Activated CD4-positive, alpha-beta T cell treated with anti-CD3 and anti-CD28 coated beads for 4 hours (primary cell): ENCODE data around the gene BAX.

ENCODE experiments used
- DNase-seq, 2 donors: peaks; one replicate each; pipeline ENCODE4 v3.0.0-alpha.2; 2020

The BAX gene

GRCh38 chr19:48988860-48989259, 34.2 kb downstream of the BAX start:
- DNase-seq: no peak

GRCh38 chr19:48989701-48990291, 35.1 kb downstream of the BAX start:
- no peak for DNase-seq

- no peak for DNase-seq
These were observed 35.7 kb downstream of the BAX start for GRCh38 chr19:48990400-48990799.

DNA sequence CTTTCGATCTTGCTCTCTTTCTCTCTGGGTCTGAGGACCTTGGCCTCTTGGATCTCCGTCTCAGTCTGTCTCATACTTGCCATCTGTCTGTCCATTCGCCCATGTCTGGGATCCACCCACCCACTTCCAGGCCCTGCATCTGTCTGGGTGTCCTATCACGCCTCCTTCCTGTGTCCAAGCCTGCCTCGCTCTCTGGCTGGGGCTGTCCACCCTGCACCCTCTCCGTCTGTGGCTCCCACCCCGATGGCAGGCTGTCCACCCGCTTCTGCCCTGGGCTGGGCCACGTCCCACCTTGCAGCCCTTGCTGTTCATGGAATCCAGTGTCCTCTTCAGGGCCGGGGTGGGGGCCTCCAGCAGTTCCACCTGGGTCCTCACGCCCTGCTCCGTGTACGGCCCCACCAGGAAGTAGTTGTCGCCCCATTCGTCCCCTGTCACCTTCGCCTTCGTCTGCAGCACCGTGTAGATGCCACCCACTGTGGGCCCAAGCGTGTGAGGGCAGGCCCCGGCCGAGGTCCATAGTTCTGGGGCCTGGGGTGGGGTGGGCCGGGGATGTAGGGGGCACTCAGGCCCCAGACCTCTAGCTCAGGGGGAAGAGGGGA, 36.4 kb downstream of the BAX start:
- DNase-seq: no peak

DNA sequence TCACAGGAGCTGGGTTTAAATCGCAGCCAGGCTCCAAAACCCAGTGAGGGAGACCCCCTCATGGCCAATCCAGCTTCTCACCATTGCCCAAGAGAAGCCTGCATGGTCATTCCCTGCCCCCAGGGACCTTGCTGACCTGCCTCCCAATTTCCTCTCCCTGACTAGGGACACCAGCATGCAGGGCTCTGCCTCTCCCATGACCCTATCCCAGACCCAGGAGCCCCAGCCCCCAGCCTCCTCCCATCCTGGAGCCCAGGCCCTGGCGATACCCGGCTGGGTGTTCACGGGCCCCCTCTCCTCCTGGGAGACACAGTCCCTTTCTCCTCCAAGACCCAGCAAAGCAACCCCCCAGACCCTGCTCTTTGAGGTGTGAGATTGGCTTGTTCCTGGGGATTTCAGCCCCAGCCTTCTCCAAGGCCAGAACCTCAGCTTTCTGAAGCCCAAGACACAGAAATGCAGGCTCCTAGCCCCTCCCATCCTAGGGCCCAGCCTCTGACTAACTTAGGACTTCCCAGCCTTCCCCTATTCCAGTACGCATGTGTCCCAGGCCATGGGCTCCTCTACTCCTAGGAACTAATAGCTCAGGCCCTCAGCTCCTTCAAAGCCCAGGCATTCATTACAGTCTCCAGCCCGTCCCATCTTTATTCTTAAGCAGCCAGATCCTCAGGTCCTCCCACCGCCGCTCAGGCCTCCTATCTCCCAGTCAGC, 37.4 kb downstream of the BAX start:
- DNase-seq: no peak

GRCh38 chr19:48992581-48993174, 38.0 kb downstream of the BAX start:
- DNase-seq: no peak

DNA sequence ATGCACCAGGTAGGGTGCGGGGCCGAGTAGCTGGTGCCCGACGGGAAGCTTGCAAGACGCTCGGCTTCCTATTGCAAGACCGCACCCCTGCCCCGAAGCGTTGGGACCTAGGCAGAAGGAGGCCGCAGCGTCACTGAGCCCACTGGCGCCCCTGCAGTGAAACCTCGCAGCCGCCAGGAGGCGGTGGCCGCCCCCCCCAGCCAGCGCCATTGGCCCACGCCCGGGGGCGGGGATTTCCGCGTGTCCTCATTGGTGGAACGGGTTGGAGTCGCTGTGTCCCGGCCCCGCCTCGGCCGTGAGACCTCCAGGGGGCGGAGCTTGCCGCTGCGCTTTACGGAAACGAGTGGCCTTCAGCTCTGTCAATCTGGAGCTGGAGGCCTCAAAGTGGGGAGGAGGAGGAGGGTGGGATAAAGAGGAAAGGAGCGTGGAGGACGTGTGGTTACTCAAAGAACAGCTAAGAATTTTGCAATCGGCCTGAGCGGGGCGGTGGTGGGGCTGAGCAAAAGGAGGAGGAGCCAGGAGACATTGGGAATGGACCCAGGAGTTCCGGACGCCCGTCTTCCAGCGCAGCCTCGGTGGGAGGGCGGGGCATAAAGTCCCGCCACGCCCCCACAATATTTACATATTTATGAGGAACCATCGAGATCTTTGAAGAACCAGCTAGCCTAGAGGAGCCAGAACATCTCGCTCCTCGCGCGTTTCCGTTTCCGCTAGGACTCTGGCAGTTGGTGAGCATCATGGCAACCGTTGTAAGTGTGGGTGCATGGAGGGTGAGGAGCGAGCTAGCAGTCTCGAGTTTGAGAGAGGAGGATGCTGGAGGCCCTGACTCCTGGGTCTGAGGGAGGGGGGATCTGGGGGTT, 38.7 kb downstream of the BAX start, which contains the start of the genes GYS1 and RUVBL2:
Gene GYS1 (minus strand): TSS at position 135 of the 860 bp plus-strand sequence. CDS start 197 bp downstream, outside the sequence.
Gene RUVBL2 (plus strand): TSS at position 713 of the 860 bp plus-strand sequence. CDS start 25 bp downstream, at position 738.
- DNase-seq: peak; percentile 99 to 100

DNA sequence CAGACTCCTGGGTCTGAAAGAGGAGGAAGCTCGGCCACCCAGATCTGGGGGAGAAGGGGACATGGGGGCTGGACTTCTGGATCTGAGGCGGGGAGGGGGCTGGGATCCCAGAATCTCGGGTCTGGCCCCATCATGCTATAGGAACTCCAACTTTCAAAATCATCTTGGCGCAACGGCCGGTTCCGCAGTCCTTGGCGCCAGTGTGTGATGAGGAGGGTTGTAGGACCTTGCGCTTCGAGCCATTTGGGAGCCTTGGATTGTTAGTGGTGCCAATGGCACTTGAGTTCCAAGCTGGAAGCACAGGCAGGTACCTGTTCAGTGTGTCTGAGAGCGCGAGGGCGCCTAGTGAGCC, 39.3 kb downstream of the BAX start:
- no peak for DNase-seq

DNA sequence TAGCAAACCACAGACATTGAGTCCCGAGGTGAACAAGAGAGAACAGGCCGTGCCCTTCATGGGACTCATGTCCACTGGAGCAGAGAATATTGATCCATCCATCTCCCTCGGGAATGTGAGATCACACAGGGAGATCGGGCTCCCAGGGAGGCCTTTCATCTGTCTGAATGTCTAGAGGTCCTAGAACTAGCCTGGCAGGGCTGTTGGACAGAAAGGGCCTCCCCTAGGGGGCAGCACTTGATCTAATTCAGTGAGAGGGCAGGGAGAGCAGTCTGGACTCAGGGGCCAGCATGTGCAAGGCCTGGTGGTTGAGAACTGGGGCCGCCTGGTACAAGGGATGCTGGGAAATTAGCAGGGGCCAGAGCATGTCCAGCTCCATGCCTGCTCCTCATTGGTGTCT, 43.3 kb downstream of the BAX start:
- peak; percentile 26 to 57 for DNase-seq

GRCh38 chr19:48999481-49000325, 45.0 kb downstream of the BAX start:
- peak; percentile 62 to 72 for DNase-seq

GRCh38 chr19:49004133-49004532, 49.5 kb downstream of the BAX start:
- no peak for DNase-seq

GRCh38 chr19:49004964-49005614, 50.4 kb downstream of the BAX start:
- no peak for DNase-seq

DNA sequence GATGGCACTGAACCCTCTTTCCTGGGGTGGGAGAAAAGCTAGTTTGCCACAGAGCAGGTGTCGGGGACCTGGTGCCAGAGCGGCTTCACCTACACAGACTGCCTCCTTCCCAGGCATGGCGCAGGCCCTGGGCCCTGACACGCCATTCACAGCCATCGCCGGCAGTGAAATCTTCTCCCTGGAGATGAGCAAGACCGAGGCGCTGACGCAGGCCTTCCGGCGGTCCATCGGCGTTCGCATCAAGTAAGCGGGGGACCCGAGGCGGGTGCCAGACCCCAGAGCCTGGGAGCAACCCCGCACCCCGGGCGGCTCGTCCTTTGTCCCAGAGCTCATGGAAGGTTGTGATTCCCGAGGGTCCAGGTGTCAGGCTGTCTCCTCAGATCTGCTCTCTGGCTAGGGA, 52.2 kb downstream of the BAX start:
- no peak for DNase-seq

- DNase-seq: no peak
These were observed 55.2 kb downstream of the BAX start for GRCh38 chr19:49009828-49010227.

DNA sequence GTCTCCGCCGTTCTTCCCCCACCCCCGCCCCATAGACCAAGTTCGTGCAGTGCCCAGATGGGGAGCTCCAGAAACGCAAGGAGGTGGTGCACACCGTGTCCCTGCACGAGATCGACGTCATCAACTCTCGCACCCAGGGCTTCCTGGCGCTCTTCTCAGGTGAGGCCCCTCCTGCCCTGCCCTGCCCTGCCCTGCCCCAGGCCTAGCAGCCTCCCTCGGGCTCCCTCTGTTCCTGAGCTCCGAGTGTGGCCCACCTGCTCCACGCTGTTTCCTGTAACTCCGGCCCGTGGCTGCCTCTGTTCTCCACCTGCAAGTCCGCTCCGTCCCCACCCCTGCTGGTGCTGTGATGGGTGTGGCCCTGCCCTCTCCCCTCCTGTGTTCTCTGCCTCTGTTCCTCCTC, 55.8 kb downstream of the BAX start:
- no peak for DNase-seq

DNA sequence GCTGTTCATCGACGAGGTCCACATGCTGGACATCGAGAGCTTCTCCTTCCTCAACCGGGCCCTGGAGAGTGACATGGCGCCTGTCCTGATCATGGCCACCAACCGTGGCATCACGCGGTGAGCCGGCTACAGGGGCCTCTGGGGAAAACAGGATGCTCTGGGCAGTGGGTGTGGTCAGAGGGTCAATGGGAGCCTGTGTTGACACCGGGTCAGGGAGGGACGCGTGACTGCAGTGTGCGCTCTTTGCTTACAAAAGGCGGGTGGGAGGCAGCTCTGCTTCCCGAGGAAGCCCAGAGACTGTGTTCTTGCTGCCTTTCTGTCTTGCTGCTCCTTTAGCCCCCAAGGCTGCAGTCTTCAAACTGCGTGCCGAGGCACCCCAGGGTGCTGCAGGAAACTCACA, 56.5 kb downstream of the BAX start:
- DNase-seq: no peak
